A172 (cell line): Measurements from ENCODE around the gene EXTL1. TPM values are rescaled to one million over a fixed set of nuclear protein-coding genes. Genes with fewer than 3 reads are reported as not detected.

Experiments
- DNase-seq: peaks from one replicate; pipeline ENCODE4 v3.0.0-alpha.2; 2015; ENCODE audit warnings: low spot score
- total RNA-seq: library from RNA; depleted of rRNA; stranded (reverse); fragments of >200 nt; shearing (Covaris generic); gene quantifications from 2 replicates; pipeline ENCODE4 v1.2.3, GENCODE V29; 2014; rRNA removed

Gene EXTL1
- total RNA-seq, 1 experiment from 2014 or later = not detected

- DNase-seq = no peak
Measured at GRCh38 chr1:26070963-26071342, 49.4 kb downstream of the EXTL1 start.

GRCh38 chr1:26072305-26072704 is 50.7 kb downstream of the EXTL1 start:
- DNase-seq = peak; percentile 31

GRCh38 chr1:26075421-26076144 is 54.0 kb downstream of the EXTL1 start:
- no peak for DNase-seq

GRCh38 chr1:26077524-26077923 is 55.9 kb downstream of the EXTL1 start:
- no peak for DNase-seq

GRCh38 chr1:26078286-26079177 is 57.0 kb downstream of the EXTL1 start:
- DNase-seq = no peak

- no peak for DNase-seq
Measured at GRCh38 chr1:26079178-26079563, 57.6 kb downstream of the EXTL1 start.

- no peak for DNase-seq
Measured at GRCh38 chr1:26079960-26080814, 58.6 kb downstream of the EXTL1 start.

- peak; percentile 39 for DNase-seq
Measured at GRCh38 chr1:26081267-26082019, 59.9 kb downstream of the EXTL1 start.

- no peak for DNase-seq
Measured at GRCh38 chr1:26082020-26082350, 60.4 kb downstream of the EXTL1 start.

GRCh38 chr1:26083208-26083607 is 61.6 kb downstream of the EXTL1 start:
- DNase-seq = peak; percentile 23

- DNase-seq = no peak
Measured at GRCh38 chr1:26084091-26084561, 62.6 kb downstream of the EXTL1 start.

- DNase-seq = no peak
Measured at GRCh38 chr1:26084844-26085243, 63.3 kb downstream of the EXTL1 start.

Other genes starting within 250 kb of the EXTL1 start
- 21.7 and 28.4 TPM in 2 replicates for gene SELENON, start 221.6 kb upstream of the EXTL1 start, total RNA-seq
- gene MTFR1L, start 201.8 kb upstream of the EXTL1 start, total RNA-seq = 20.8 and 26.5 TPM in 2 replicates
- 4.8 and 4.9 TPM in 2 replicates for gene AUNIP, start 162.3 kb upstream of the EXTL1 start, total RNA-seq
- 0.19 and 1.1 TPM in 2 replicates for gene PAQR7, start 146.1 kb upstream of the EXTL1 start, total RNA-seq
- 222 and 346 TPM in 2 replicates for gene STMN1, start 115.4 kb upstream of the EXTL1 start, total RNA-seq
- gene PAFAH2, start 23.7 kb upstream of the EXTL1 start, total RNA-seq = 8.5 and 13.0 TPM in 2 replicates
- not detected in 2 replicates for gene SLC30A2, start 24.3 kb downstream of the EXTL1 start, total RNA-seq
- gene TRIM63, start 45.9 kb downstream of the EXTL1 start, total RNA-seq = not detected in 2 replicates
- 4.4 and 6.1 TPM in 2 replicates for gene PDIK1L, start 90.0 kb downstream of the EXTL1 start, total RNA-seq
- 0.62 TPM in 1 of 2 replicates, not detected in the other for gene FAM110D, start 137.3 kb downstream of the EXTL1 start, total RNA-seq
- gene C1orf232, start 147.2 kb downstream of the EXTL1 start, total RNA-seq = not detected in 2 replicates
- gene ZNF593, start 148.1 kb downstream of the EXTL1 start, total RNA-seq = 12.9 and 18.1 TPM in 2 replicates
- gene ZNF593OS, start 150.1 kb downstream of the EXTL1 start, total RNA-seq = not detected in 2 replicates
- not detected in 2 replicates for gene CNKSR1, start 155.7 kb downstream of the EXTL1 start, total RNA-seq
- gene CATSPER4, start 168.8 kb downstream of the EXTL1 start, total RNA-seq = not detected in 2 replicates
- 13.4 and 18.0 TPM in 2 replicates for gene CEP85, start 212.4 kb downstream of the EXTL1 start, total RNA-seq